ENCODE measurements around the gene SETDB1. TPM values are rescaled to one million over a fixed set of nuclear protein-coding genes. Genes with fewer than 3 reads are reported as not detected.

SETDB1 gene
- polyA plus RNA-seq, 1 of the 3 experiments (the other 2 are of a cell fraction), result 29.9 TPM

DNA sequence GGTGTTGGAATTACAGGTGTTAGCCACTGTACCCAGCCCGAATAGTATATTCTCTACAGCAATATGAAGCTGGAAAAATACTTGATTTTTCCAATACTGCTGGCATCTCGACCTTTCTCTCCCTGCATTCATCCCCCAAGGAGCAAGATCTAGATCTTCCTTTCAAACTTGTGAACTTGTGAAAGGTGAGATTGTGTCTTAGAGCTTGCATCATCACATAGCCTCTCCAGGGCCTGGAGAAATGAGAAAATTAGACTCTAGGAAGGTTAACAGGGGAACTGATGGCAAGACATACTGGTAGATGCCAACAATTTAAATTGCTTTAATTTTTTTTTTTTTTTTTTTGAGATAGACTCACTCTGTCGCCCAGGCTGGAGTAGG, 84.2 kb downstream of the SETDB1 start:
- Histone ChIP-seq H3K9me3 (no peaks in the 10 kb centered on the region), H3K4me3 (ENCODE audit: low read depth in 2 of 2, low read length in 1 of 2) (no peak overlapping the region), H3K9ac (no peak overlapping the region), H2AFZ (ENCODE audit: low read depth) (no peak overlapping the region), H3K27ac (ENCODE audit: low read depth in 2 of 2, low read length in 1 of 2) (no peak overlapping the region), H3K4me1 (ENCODE audit: control insufficient read depth in 1 of 2, insufficient read depth in 2 of 2, low read depth in 1 of 2, low read length in 1 of 2) (peaks cover 6 to 27% of the 10 kb centered on the region in 2 experiments; a peak in 2 of 4 replicates), H3K36me3 (replicated peaks in 1 of 2; ENCODE audit: control insufficient read depth in 1 of 2, insufficient read depth in 2 of 2, low read length in 1 of 2) (peaks cover 0 to 3% of the 10 kb centered on the region in 2 experiments), H4K20me1 (ENCODE audit: insufficient read depth) (no peaks in the 10 kb centered on the region), H3K4me2 (no peak overlapping the region), H3K27me3 (ENCODE audit: insufficient read depth) (no peaks in the 10 kb centered on the region), H3F3A (replicated peaks; ENCODE audit: insufficient read depth) (peaks cover 15% of the 10 kb centered on the region), H3K9me2 (no peaks in the 10 kb centered on the region), H3K79me2 (ENCODE audit: insufficient read depth) (peaks cover 21% of the 10 kb centered on the region; the same call in 1 of the 2 replicates)
- POLR2A ChIA-PET, result no interaction called here
- WGBS (ENCODE audit: low lambda C conversion rate), result 86% methylated on average over 3 of the region's 3 CpGs
- CTCF ChIA-PET, result interaction anchor here (1.0 to 2.7 kb wide), 2 partner anchors 14 to 31 kb away, joined by 3 to 13 read pairs; no protein-coding TSS in a partner anchor
- DNase-seq, result no peak
- TF ChIP-seq YY1 (IDR thresholded peaks at IDR 0.05; ENCODE audit: low read depth) (no peak), TCF12 (IDR thresholded peaks at IDR 0.05) (no peak), EZH2phosphoT487 (IDR thresholded peaks at IDR 0.05; ENCODE audit: borderline replicate concordance, low read depth) (no peak), SIN3A (IDR thresholded peaks at IDR 0.05; ENCODE audit: borderline replicate concordance, low read depth, low read length) (no peak), ELF1 (IDR thresholded peaks at IDR 0.05) (no peak), TAF1 (IDR thresholded peaks at IDR 0.05; ENCODE audit: borderline replicate concordance, low read depth, low read length) (no peak), MEF2A (IDR thresholded peaks at IDR 0.05; ENCODE audit: borderline replicate concordance, low read depth) (no peak)

DNA sequence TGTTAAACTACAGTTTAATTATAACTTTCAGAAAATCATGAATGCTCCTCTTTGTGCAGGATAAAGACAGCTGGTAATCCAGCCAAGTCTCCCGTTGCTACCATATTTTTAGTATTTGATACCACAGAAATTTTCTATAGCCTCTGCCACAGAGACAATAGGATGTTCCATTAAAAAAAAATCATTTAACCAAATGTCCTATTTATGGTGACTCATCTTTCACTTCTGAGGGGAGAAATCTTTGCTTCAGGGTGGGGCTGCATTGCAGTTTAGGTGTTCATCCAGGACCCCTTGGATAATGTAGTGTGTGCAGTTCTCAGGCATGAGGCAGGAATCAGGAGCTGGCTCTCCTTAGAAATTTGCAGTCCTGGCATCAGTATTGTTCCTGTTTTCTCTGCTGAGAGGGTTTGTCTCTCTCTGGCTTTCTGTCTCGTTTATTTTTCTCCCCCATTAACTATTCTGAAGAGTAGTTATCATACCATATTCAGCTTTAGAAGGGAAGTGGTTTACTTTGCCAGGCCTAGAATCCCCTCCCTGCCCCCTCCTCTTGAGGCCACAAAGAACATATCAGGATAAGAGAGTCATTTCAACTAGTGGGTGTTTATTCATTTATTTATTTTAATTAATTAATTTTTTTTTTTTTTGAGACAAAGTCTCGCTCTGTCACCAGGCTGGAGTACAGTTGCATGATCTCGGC, 85.1 kb downstream of the SETDB1 start:
- ChIA-PET CTCF (interaction anchor here (0.6 to 2.7 kb wide), 5 partner anchors 13 to 1166 kb away, joined by 3 to 13 read pairs (median 3); partner anchors contain the start of gene C1orf56), POLR2A (no interaction called here)
- 91% methylated on average over 4 of the region's 4 CpGs for WGBS (ENCODE audit: low lambda C conversion rate)

More for the DNA sequence above, 85.1 kb downstream of the SETDB1 start:
- Histone ChIP-seq H3K9ac (no peak overlapping the region), H4K20me1 (ENCODE audit: insufficient read depth) (no peaks in the 10 kb centered on the region), H3K36me3 (replicated peaks in 1 of 2; ENCODE audit: control insufficient read depth in 1 of 2, insufficient read depth in 2 of 2, low read length in 1 of 2) (peaks cover 0 to 3% of the 10 kb centered on the region in 2 experiments), H3K27ac (ENCODE audit: low read depth in 2 of 2, low read length in 1 of 2) (peak overlapping the region in 1 of 2 experiments; percentile 14; a peak in 1 of 4 replicates), H3K9me2 (no peaks in the 10 kb centered on the region), H3K27me3 (ENCODE audit: insufficient read depth) (no peaks in the 10 kb centered on the region), H2AFZ (ENCODE audit: low read depth) (no peak overlapping the region), H3K9me3 (no peaks in the 10 kb centered on the region), H3K4me3 (ENCODE audit: low read depth in 2 of 2, low read length in 1 of 2) (no peak overlapping the region), H3K4me2 (no peak overlapping the region; the same call in 1 of the 2 replicates), H3K79me2 (ENCODE audit: insufficient read depth) (peaks cover 15% of the 10 kb centered on the region; the same call in 1 of the 2 replicates), H3F3A (replicated peaks; ENCODE audit: insufficient read depth) (peaks cover 14% of the 10 kb centered on the region), H3K4me1 (ENCODE audit: control insufficient read depth in 1 of 2, insufficient read depth in 2 of 2, low read depth in 1 of 2, low read length in 1 of 2) (peaks cover 6 to 17% of the 10 kb centered on the region in 2 experiments; a peak in 1 of 4 replicates)
- no peak for DNase-seq
- TF ChIP-seq POLR2AphosphoS5 (IDR thresholded peaks at IDR 0.05; ENCODE audit: low read depth, low read length), result no peak
- no peak for TF ChIP-seq CTCF (IDR thresholded peaks at IDR 0.05)
- TF ChIP-seq, protein P1, sequence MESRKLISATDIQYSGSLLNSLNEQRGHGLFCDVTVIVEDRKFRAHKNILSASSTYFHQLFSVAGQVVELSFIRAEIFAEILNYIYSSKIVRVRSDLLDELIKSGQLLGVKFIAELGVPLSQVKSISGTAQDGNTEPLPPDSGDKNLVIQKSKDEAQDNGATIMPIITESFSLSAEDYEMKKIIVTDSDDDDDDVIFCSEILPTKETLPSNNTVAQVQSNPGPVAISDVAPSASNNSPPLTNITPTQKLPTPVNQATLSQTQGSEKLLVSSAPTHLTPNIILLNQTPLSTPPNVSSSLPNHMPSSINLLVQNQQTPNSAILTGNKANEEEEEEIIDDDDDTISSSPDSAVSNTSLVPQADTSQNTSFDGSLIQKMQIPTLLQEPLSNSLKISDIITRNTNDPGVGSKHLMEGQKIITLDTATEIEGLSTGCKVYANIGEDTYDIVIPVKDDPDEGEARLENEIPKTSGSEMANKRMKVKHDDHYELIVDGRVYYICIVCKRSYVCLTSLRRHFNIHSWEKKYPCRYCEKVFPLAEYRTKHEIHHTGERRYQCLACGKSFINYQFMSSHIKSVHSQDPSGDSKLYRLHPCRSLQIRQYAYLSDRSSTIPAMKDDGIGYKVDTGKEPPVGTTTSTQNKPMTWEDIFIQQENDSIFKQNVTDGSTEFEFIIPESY (IDR thresholded peaks at IDR 0.05; ENCODE audit: borderline replicate concordance, low read depth), result no peak
- no peak for TF ChIP-seq JUND (IDR thresholded peaks at IDR 0.05)
- TF ChIP-seq, protein P2, sequence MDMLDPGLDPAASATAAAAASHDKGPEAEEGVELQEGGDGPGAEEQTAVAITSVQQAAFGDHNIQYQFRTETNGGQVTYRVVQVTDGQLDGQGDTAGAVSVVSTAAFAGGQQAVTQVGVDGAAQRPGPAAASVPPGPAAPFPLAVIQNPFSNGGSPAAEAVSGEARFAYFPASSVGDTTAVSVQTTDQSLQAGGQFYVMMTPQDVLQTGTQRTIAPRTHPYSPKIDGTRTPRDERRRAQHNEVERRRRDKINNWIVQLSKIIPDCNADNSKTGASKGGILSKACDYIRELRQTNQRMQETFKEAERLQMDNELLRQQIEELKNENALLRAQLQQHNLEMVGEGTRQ (IDR thresholded peaks at IDR 0.05; ENCODE audit: borderline replicate concordance, low read depth, low read length), result no peak
- no peak for TF ChIP-seq GATA2 (CRISPR knock-in tag; IDR thresholded peaks at IDR 0.05)
- no peak for TF ChIP-seq ELF1 (IDR thresholded peaks at IDR 0.05)
- no peak for TF ChIP-seq REST (IDR thresholded peaks at IDR 0.05; ENCODE audit: low read depth, low read length)
- TF ChIP-seq MEF2A (IDR thresholded peaks at IDR 0.05; ENCODE audit: borderline replicate concordance, low read depth), result no peak
- no peak for TF ChIP-seq RFX5 (IDR thresholded peaks at IDR 0.05; ENCODE audit: low read length)
